GM23338 (cell line): ENCODE measurements around the gene ARMC8. TPM values are rescaled to one million over a fixed set of nuclear protein-coding genes. Genes with fewer than 3 reads are reported as not detected.

Experiments used
- ATAC-seq: fragments of 200-7000 bp; cut with Tn5 transposase; 3 replicates; pipeline ENCODE4 v1.9.1; 2020
- DNase-seq: peaks from one replicate; pipeline ENCODE4 v3.0.0-alpha.2; 2015; ENCODE audit warnings: low spot score
- H2AFZ ChIP-seq: fragments of 200-600 bp; sonication (generic); 2 replicates; pipeline ENCODE4 v1.8.0; 2016; ENCODE audit warnings: antibody characterized with exemption, mild to moderate bottlenecking, moderate library complexity
- H3F3A ChIP-seq: fragments of 200-600 bp; sonication (generic); replicated peaks from 2 replicates; pipeline ENCODE4 v1.8.0; 2017; ENCODE audit warnings: antibody characterized with exemption, mixed run types, low read depth
- H3K27ac ChIP-seq: fragments of 200-600 bp; sonication (generic); 2 replicates; pipeline ENCODE4 v1.6.1; 2016; ENCODE audit warnings: low read depth
- H3K27me3 ChIP-seq: fragments of 200-600 bp; sonication (generic); 2 replicates; pipeline ENCODE4 v1.8.0; 2016; ENCODE audit warnings: mild to moderate bottlenecking, mixed run types, moderate library complexity; ENCODE audit not compliant: insufficient read depth
- H3K36me3 ChIP-seq: fragments of 200-600 bp; sonication (generic); 2 replicates; pipeline ENCODE4 v1.8.0; 2016; ENCODE audit warnings: mild to moderate bottlenecking; ENCODE audit not compliant: insufficient read depth
- H3K4me1 ChIP-seq: fragments of 200-600 bp; sonication (generic); 2 replicates; pipeline ENCODE4 v1.8.0; 2016; ENCODE audit warnings: mild to moderate bottlenecking, moderate library complexity; ENCODE audit not compliant: insufficient read depth
- H3K4me2 ChIP-seq: fragments of 200-600 bp; sonication (generic); 2 replicates; pipeline ENCODE4 v1.7.1; 2017; ENCODE audit warnings: mixed run types
- H3K4me3 ChIP-seq: fragments of 200-600 bp; sonication (generic); 2 replicates; pipeline ENCODE4 v1.6.1; 2016; ENCODE audit warnings: mixed run types
- H3K79me2 ChIP-seq: fragments of 200-600 bp; sonication (generic); replicated peaks from 2 replicates; pipeline ENCODE4 v1.8.0; 2017; ENCODE audit warnings: mild to moderate bottlenecking; ENCODE audit not compliant: insufficient read depth
- H3K9me2 ChIP-seq: fragments of 200-600 bp; sonication (generic); 2 replicates; pipeline ENCODE4 v1.8.0; 2017; ENCODE audit not compliant: insufficient read depth
- H4K20me1 ChIP-seq: fragments of 200-600 bp; sonication (generic); replicated peaks from 2 replicates; pipeline ENCODE4 v1.8.0; 2017; ENCODE audit warnings: mild to moderate bottlenecking; ENCODE audit not compliant: insufficient read depth
- H3K27ac Mint-ChIP-seq: 2 replicates; pipeline ENCODE4 v1.8.0; 2020; ENCODE audit warnings: inconsistent platforms, mild to moderate bottlenecking, moderate library complexity, mixed read lengths
- H3K27me3 Mint-ChIP-seq: 3 replicates; pipeline ENCODE4 v1.8.0; 2022; ENCODE audit warnings: low read depth, mild to moderate bottlenecking, moderate library complexity, mixed read lengths, inconsistent platforms; ENCODE audit not compliant: insufficient read depth, poor library complexity
- H3K36me3 Mint-ChIP-seq: 3 replicates; pipeline ENCODE4 v1.8.0; 2021; ENCODE audit warnings: low read depth, mild to moderate bottlenecking, inconsistent platforms, moderate library complexity, mixed read lengths
- H3K4me1 Mint-ChIP-seq: 3 replicates; pipeline ENCODE4 v1.8.0; 2020; ENCODE audit warnings: mild to moderate bottlenecking, inconsistent platforms, mixed read lengths
- H3K4me3 Mint-ChIP-seq: 3 replicates; pipeline ENCODE4 v1.8.0; 2021; ENCODE audit warnings: moderate library complexity, mild to moderate bottlenecking, inconsistent platforms, mixed read lengths
- H3K9me3 Mint-ChIP-seq: 3 replicates; pipeline ENCODE4 v1.8.0; 2020; ENCODE audit warnings: moderate library complexity, mild to moderate bottlenecking, inconsistent platforms, mixed read lengths
- EZH2 ChIP-seq: fragments of 200-600 bp; sonication (generic); IDR thresholded peaks from one replicate; pipeline ENCODE4 v1.8.0; 2017; ENCODE audit warnings: antibody characterized with exemption, mild to moderate bottlenecking, low read depth; ENCODE audit not compliant: unreplicated experiment
- EZH2phosphoT487 ChIP-seq: fragments of 200-600 bp; sonication (generic); IDR thresholded peaks from one replicate; pipeline ENCODE4 v1.8.1; 2018; ENCODE audit warnings: antibody characterized with exemption; ENCODE audit not compliant: unreplicated experiment
- JUNB ChIP-seq: IDR thresholded peaks from one replicate; pipeline ENCODE4 v1.6.1; 2016; ENCODE audit warnings: antibody characterized with exemption; ENCODE audit not compliant: unreplicated experiment
- NANOG ChIP-seq: IDR thresholded peaks from 2 replicates; pipeline ENCODE4 v1.6.1; 2016; ENCODE audit warnings: antibody characterized with exemption, borderline replicate concordance
- POLR2AphosphoS5 ChIP-seq: IDR thresholded peaks from 2 replicates; pipeline ENCODE4 v1.6.1; 2016; ENCODE audit warnings: antibody characterized with exemption, low read depth
- STAT1 ChIP-seq: IDR thresholded peaks from one replicate; pipeline ENCODE4 v1.6.1; 2016; ENCODE audit warnings: antibody characterized with exemption; ENCODE audit not compliant: unreplicated experiment
- ZNF114 ChIP-seq: fragments of 250-450 bp; sonication (Bioruptor Pico); IDR thresholded peaks from 2 replicates; pipeline ENCODE4 v1.5.0; 2020; ENCODE audit warnings: mild to moderate bottlenecking, moderate library complexity
- polyA plus RNA-seq: library from polyadenylated mRNA; unstranded; fragments of >200 nt; fragmentation: Nextera tagmentation; extraction: Ambion mirVana; gene quantifications from 2 replicates; pipeline ENCODE4 v1.2.1, GENCODE V29; 2016
- total RNA-seq: library from RNA; depleted of rRNA; stranded (reverse); fragments of >200 nt; shearing (Covaris generic); gene quantifications from 2 replicates; pipeline ENCODE4 v1.2.3, GENCODE V29; 2014
- TF ChIP-seq, protein P1 (sequence below): IDR thresholded peaks from 2 replicates; pipeline ENCODE4 v1.6.1; 2016; ENCODE audit warnings: antibody characterized with exemption
- TF ChIP-seq, protein P2 (sequence below): fragments of 250-450 bp; sonication (Bioruptor Pico); IDR thresholded peaks from 2 replicates; pipeline ENCODE4 v1.5.0; 2020; ENCODE audit warnings: mild to moderate bottlenecking, moderate library complexity

Gene ARMC8
- total and polyA plus RNA-seq, 2 experiments from 2014 or later: 36.8 to 61.4 TPM

DNA sequence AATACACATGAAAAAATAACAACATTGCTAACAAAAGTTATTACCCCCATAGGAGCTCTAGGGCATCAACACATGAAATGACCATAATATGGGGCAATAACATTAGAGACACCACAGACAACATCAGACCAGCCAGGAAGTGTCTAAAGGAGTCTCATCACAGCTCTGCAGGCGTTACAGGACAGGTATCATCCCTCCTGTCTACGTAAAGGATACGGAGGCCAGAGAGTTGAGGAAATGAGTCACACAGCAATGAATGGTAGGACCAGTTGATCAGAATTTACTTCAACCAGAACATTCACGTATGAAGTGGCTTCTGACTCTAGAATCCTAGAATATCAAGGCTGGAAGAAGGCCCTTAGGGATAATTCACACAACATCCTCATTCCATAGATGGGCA is 140.7 kb downstream of the ARMC8 start:
- no peaks in the 10 kb centered on the region for H4K20me1 ChIP-seq
- no peaks in the 10 kb centered on the region for H3K79me2 ChIP-seq
- no peak overlapping the region for H3K4me3 ChIP-seq
- no peaks in the 10 kb centered on the region for H3K9me3 Mint-ChIP-seq
- H3K4me3 Mint-ChIP-seq: no peak overlapping the region
- DNase-seq (no peak), ATAC-seq (no peak)
- no peaks in the 10 kb centered on the region for H3K36me3 Mint-ChIP-seq
- TF ChIP-seq ZNF114 (CRISPR knock-in tag): no peak
- TF ChIP-seq EZH2: no peak
- TF ChIP-seq STAT1: no peak
- TF ChIP-seq, protein P1, sequence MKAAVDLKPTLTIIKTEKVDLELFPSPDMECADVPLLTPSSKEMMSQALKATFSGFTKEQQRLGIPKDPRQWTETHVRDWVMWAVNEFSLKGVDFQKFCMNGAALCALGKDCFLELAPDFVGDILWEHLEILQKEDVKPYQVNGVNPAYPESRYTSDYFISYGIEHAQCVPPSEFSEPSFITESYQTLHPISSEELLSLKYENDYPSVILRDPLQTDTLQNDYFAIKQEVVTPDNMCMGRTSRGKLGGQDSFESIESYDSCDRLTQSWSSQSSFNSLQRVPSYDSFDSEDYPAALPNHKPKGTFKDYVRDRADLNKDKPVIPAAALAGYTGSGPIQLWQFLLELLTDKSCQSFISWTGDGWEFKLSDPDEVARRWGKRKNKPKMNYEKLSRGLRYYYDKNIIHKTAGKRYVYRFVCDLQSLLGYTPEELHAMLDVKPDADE: no peak
- TF ChIP-seq, protein P2, sequence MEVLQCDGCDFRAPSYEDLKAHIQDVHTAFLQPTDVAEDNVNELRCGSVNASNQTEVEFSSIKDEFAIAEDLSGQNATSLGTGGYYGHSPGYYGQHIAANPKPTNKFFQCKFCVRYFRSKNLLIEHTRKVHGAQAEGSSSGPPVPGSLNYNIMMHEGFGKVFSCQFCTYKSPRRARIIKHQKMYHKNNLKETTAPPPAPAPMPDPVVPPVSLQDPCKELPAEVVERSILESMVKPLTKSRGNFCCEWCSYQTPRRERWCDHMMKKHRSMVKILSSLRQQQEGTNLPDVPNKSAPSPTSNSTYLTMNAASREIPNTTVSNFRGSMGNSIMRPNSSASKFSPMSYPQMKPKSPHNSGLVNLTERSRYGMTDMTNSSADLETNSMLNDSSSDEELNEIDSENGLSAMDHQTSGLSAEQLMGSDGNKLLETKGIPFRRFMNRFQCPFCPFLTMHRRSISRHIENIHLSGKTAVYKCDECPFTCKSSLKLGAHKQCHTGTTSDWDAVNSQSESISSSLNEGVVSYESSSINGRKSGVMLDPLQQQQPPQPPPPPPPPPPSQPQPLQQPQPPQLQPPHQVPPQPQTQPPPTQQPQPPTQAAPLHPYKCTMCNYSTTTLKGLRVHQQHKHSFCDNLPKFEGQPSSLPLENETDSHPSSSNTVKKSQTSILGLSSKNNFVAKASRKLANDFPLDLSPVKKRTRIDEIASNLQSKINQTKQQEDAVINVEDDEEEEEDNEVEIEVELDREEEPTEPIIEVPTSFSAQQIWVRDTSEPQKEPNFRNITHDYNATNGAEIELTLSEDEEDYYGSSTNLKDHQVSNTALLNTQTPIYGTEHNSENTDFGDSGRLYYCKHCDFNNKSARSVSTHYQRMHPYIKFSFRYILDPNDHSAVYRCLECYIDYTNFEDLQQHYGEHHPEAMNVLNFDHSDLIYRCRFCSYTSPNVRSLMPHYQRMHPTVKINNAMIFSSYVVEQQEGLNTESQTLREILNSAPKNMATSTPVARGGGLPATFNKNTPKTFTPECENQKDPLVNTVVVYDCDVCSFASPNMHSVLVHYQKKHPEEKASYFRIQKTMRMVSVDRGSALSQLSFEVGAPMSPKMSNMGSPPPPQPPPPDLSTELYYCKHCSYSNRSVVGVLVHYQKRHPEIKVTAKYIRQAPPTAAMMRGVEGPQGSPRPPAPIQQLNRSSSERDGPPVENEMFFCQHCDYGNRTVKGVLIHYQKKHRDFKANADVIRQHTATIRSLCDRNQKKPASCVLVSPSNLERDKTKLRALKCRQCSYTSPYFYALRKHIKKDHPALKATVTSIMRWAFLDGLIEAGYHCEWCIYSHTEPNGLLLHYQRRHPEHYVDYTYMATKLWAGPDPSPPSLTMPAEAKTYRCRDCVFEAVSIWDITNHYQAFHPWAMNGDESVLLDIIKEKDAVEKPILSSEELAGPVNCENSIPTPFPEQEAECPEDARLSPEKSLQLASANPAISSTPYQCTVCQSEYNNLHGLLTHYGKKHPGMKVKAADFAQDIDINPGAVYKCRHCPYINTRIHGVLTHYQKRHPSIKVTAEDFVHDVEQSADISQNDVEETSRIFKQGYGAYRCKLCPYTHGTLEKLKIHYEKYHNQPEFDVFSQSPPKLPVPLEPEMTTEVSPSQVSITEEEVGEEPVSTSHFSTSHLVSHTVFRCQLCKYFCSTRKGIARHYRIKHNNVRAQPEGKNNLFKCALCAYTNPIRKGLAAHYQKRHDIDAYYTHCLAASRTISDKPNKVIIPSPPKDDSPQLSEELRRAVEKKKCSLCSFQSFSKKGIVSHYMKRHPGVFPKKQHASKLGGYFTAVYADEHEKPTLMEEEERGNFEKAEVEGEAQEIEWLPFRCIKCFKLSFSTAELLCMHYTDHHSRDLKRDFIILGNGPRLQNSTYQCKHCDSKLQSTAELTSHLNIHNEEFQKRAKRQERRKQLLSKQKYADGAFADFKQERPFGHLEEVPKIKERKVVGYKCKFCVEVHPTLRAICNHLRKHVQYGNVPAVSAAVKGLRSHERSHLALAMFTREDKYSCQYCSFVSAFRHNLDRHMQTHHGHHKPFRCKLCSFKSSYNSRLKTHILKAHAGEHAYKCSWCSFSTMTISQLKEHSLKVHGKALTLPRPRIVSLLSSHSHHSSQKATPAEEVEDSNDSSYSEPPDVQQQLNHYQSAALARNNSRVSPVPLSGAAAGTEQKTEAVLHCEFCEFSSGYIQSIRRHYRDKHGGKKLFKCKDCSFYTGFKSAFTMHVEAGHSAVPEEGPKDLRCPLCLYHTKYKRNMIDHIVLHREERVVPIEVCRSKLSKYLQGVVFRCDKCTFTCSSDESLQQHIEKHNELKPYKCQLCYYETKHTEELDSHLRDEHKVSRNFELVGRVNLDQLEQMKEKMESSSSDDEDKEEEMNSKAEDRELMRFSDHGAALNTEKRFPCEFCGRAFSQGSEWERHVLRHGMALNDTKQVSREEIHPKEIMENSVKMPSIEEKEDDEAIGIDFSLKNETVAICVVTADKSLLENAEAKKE (CRISPR knock-in tag): no peak
- no peak for TF ChIP-seq POLR2AphosphoS5
- no peak for TF ChIP-seq NANOG
- TF ChIP-seq JUNB: no peak
- TF ChIP-seq EZH2phosphoT487: no peak
- no peak overlapping the region for H2AFZ ChIP-seq
- peaks cover 5% of the 10 kb centered on the region for H3K4me1 ChIP-seq
- H3F3A ChIP-seq: no peaks in the 10 kb centered on the region
- no peaks in the 10 kb centered on the region for H3K36me3 ChIP-seq
- H3K4me2 ChIP-seq: no peak overlapping the region
- no peak overlapping the region for H3K27ac Mint-ChIP-seq
- H3K9me2 ChIP-seq: no peaks in the 10 kb centered on the region
- H3K27ac ChIP-seq: no peak overlapping the region
- peaks cover 19% of the 10 kb centered on the region for H3K4me1 Mint-ChIP-seq
- H3K27me3 ChIP-seq: no peaks in the 10 kb centered on the region; the same call in 1 of the 2 replicates
- peaks cover 14% of the 10 kb centered on the region for H3K27me3 Mint-ChIP-seq
